ENCODE results near the gene HSD11B2.

DNA sequence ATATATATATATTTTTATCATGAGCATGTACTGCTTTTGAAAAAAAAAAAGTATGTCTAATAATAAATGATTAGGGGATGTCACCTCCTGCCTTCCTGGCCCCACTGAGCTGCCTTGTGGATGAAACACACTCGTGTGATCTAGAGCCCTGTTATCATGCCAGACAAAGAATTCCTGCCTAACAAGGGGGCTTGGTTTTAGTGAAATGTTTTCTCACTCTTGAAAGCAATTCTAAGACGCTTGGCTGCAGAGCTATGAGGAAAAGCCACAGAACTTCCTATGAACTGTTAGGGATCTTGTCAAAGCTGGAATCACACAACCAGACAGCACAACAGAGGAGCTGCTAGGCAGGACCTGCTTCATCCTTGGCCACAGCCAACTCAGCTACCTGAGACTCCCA, 18.6 kb upstream of the HSD11B2 start:
- TF ChIP-seq, protein P1, sequence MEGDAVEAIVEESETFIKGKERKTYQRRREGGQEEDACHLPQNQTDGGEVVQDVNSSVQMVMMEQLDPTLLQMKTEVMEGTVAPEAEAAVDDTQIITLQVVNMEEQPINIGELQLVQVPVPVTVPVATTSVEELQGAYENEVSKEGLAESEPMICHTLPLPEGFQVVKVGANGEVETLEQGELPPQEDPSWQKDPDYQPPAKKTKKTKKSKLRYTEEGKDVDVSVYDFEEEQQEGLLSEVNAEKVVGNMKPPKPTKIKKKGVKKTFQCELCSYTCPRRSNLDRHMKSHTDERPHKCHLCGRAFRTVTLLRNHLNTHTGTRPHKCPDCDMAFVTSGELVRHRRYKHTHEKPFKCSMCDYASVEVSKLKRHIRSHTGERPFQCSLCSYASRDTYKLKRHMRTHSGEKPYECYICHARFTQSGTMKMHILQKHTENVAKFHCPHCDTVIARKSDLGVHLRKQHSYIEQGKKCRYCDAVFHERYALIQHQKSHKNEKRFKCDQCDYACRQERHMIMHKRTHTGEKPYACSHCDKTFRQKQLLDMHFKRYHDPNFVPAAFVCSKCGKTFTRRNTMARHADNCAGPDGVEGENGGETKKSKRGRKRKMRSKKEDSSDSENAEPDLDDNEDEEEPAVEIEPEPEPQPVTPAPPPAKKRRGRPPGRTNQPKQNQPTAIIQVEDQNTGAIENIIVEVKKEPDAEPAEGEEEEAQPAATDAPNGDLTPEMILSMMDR (IDR thresholded peaks at IDR 0.05): no peak
- TF ChIP-seq ZFX (IDR thresholded peaks at IDR 0.05; ENCODE audit: borderline replicate concordance): no peak

All from 22Rv1 (cell line).